ENCODE results near the gene DALRD3. TPM values are rescaled to one million over a fixed set of nuclear protein-coding genes. Genes with fewer than 3 reads are reported as not detected.

Gene DALRD3
- total RNA-seq, 8 experiments from 2014 or later = 13.9 to 56.7 (median 26.2) TPM

GRCh38 chr3:48996640-48997039 lies 21.7 kb downstream of the DALRD3 start:
- H3K4me3 ChIP-seq = no peak overlapping the region
- ATAC-seq (replicated peaks in 6 of 8) = no peak
- WGBS, 10 experiments = 80 to 100% (median 93%) methylated on average over 1 to 5 of the region's 8 CpGs; no CpG with 5 or more reads in 4 of the 10 experiments
- peak overlapping the region in 1 of 2 donors; percentile 45 for H3K27ac ChIP-seq
- peaks cover 38% of the 10 kb centered on the region in 2 donors for H3K4me1 ChIP-seq (replicated peaks in 1 of 2)
- in situ Hi-C loops (cut with MboI; ENCODE audit: low pct_unique_long_range_greater_than_20kb in 2 of 9, low sequenced_read_pairs in 9 of 9, unreplicated experiment in 9 of 9) = loop anchor here in 1 of 9 experiments (25.0 kb wide), 1 partner anchor 441 kb away; the partner anchor contains the start of gene NICN1

GRCh38 chr3:48993834-48994233 lies 24.5 kb downstream of the DALRD3 start:
- in situ Hi-C loops (cut with MboI; ENCODE audit: low pct_unique_long_range_greater_than_20kb in 2 of 9, low sequenced_read_pairs in 9 of 9, unreplicated experiment in 9 of 9) = loop anchor here in 1 of 9 experiments (25.0 kb wide), 1 partner anchor 443 kb away; the partner anchor contains the start of gene NICN1
- no peak overlapping the region for H3K27ac ChIP-seq
- ATAC-seq (replicated peaks in 6 of 8) = no peak
- H3K4me1 ChIP-seq (replicated peaks in 1 of 2) = peaks cover 37% of the 10 kb centered on the region in 2 donors
- no peak overlapping the region for H3K4me3 ChIP-seq

- 55 to 100% (median 84%) methylated on average over 1 to 4 of the region's 5 CpGs; no CpG with 5 or more reads in 2 of the 10 experiments for WGBS, 10 experiments
These were observed 26.4 kb downstream of the DALRD3 start for GRCh38 chr3:48991851-48992545.

GRCh38 chr3:48990636-48991469 lies 27.5 kb downstream of the DALRD3 start:
- peak; percentile 2 to 20 (median 10) for ATAC-seq (replicated peaks in 6 of 8)
- peak overlapping the region; percentile 50 to 90 (median 57) for H3K4me3 ChIP-seq
- peaks cover 17 to 22% of the 10 kb centered on the region in 2 donors for H3K4me1 ChIP-seq (replicated peaks in 1 of 2)
- WGBS, 10 experiments = 8 to 45% (median 24%) methylated on average over 1 to 14 of the region's 40 CpGs; no CpG with 5 or more reads in 3 of the 10 experiments
- in situ Hi-C loops (cut with MboI; ENCODE audit: low pct_unique_long_range_greater_than_20kb in 2 of 9, low sequenced_read_pairs in 9 of 9, unreplicated experiment in 9 of 9) = loop anchor here in 1 of 9 experiments (25.0 kb wide), 1 partner anchor 446 kb away; the partner anchor contains the start of gene NICN1
- peak overlapping the region; percentile 83 to 87 for H3K27ac ChIP-seq

More at GRCh38 chr3:48991851-48992545, 26.4 kb downstream of the DALRD3 start:
- no peak for ATAC-seq (replicated peaks in 6 of 8)
- Histone ChIP-seq H3K27ac (no peak overlapping the region), H3K4me1 (replicated peaks in 1 of 2) (peaks cover 22 to 25% of the 10 kb centered on the region in 2 donors), H3K4me3 (peak overlapping the region in 4 of 5 donors; percentile 50 to 90 (median 62))
- in situ Hi-C loops (cut with MboI; ENCODE audit: low pct_unique_long_range_greater_than_20kb in 2 of 9, low sequenced_read_pairs in 9 of 9, unreplicated experiment in 9 of 9) = loop anchor here in 1 of 9 experiments (25.0 kb wide), 1 partner anchor 445 kb away; the partner anchor contains the start of gene NICN1

- in situ Hi-C loops (cut with MboI; ENCODE audit: low pct_unique_long_range_greater_than_20kb in 2 of 9, low sequenced_read_pairs in 9 of 9, unreplicated experiment in 9 of 9) = loop anchor here in 2 of 9 experiments (10.0 to 25.0 kb wide), 2 partner anchors 447 to 455 kb away; partner anchors contain the start of gene NICN1 (in 1 of the 2)
- 0 to 3% (median 0%) methylated on average over 3 to 13 of the region's 91 CpGs; no CpG with 5 or more reads in 4 of the 10 experiments for whole genome bisulfite sequencing, 10 experiments
- Histone ChIP-seq H3K4me3 (peak within 1 kb of the TSS; percentile 50 to 90 (median 57)), H3K27ac (peak within 1 kb of the TSS; percentile 83 to 87), H3K4me1 (replicated peaks in 1 of 2) (peaks cover 17 to 22% of the 10 kb centered on the region in 2 donors)
- ATAC-seq (replicated peaks in 6 of 8) = peak; percentile 75 to 88 (median 86)
These were observed 28.4 kb downstream of the DALRD3 start, which contains the start of gene P4HTM for GRCh38 chr3:48989796-48990635. P4HTM (plus strand) TSS chr3:48990241; CDS start chr3:48990257, 16 bp downstream.

- peak in 3 of 8 experiments; percentile 18 to 26 (median 24) for ATAC-seq (replicated peaks in 6 of 8)
- Histone ChIP-seq H3K4me1 (replicated peaks in 1 of 2) (peaks cover 17 to 22% of the 10 kb centered on the region in 2 donors), H3K27ac (peak overlapping the region; percentile 83 to 87), H3K4me3 (peak overlapping the region; percentile 50 to 90 (median 57))
- in situ Hi-C loops (cut with MboI; ENCODE audit: low pct_unique_long_range_greater_than_20kb in 2 of 9, low sequenced_read_pairs in 9 of 9, unreplicated experiment in 9 of 9) = loop anchor here in 2 of 9 experiments (10.0 to 25.0 kb wide), 2 partner anchors 448 to 456 kb away; partner anchors contain the start of gene NICN1 (in 1 of the 2)
- 0 to 4% (median 0%) methylated on average over 1 to 7 of the region's 21 CpGs; no CpG with 5 or more reads in 7 of the 10 experiments for WGBS, 10 experiments
These were observed 29.1 kb downstream of the DALRD3 start for GRCh38 chr3:48989126-48989795.

- H3K27ac ChIP-seq = no peak overlapping the region
- in situ Hi-C loops (cut with MboI; ENCODE audit: low pct_unique_long_range_greater_than_20kb in 2 of 9, low sequenced_read_pairs in 9 of 9, unreplicated experiment in 9 of 9) = loop anchor here in 2 of 9 experiments (10.0 to 25.0 kb wide), 2 partner anchors 451 to 459 kb away; partner anchors contain the start of gene NICN1 (in 1 of the 2)
These were observed 32.5 kb downstream of the DALRD3 start for GRCh38 chr3:48985831-48986376.

GRCh38 chr3:48984663-48985062 lies 33.7 kb downstream of the DALRD3 start:
- ATAC-seq (replicated peaks in 6 of 8) = no peak
- no peak overlapping the region for H3K4me3 ChIP-seq
- H3K4me1 ChIP-seq (replicated peaks in 1 of 2) = peaks cover 8 to 10% of the 10 kb centered on the region in 2 donors
- H3K27ac ChIP-seq = no peak overlapping the region
- in situ Hi-C loops (cut with MboI; ENCODE audit: low pct_unique_long_range_greater_than_20kb in 2 of 9, low sequenced_read_pairs in 9 of 9, unreplicated experiment in 9 of 9) = loop anchor here in 2 of 9 experiments (10.0 to 25.0 kb wide), 2 partner anchors 453 to 460 kb away; partner anchors contain the start of gene NICN1 (in 1 of the 2)

More at GRCh38 chr3:48985831-48986376, 32.5 kb downstream of the DALRD3 start:
- ATAC-seq (replicated peaks in 6 of 8) = no peak
- WGBS, 10 experiments = 59 to 97% (median 88%) methylated on average over 1 to 5 of the region's 7 CpGs; no CpG with 5 or more reads in 3 of the 10 experiments
- Histone ChIP-seq H3K4me3 (no peak overlapping the region), H3K4me1 (replicated peaks in 1 of 2) (peaks cover 8 to 10% of the 10 kb centered on the region in 2 donors)

- H3K27ac ChIP-seq = no peak overlapping the region
- 90 to 100% (median 93%) methylated on average over 1 to 3 of the region's 4 CpGs; no CpG with 5 or more reads in 4 of the 10 experiments for WGBS, 10 experiments
- in situ Hi-C loops (cut with MboI; ENCODE audit: low pct_unique_long_range_greater_than_20kb in 2 of 9, low sequenced_read_pairs in 9 of 9, unreplicated experiment in 9 of 9) = loop anchor here in 2 of 9 experiments (10.0 to 25.0 kb wide), 2 partner anchors 454 to 462 kb away; partner anchors contain the start of gene NICN1 (in 1 of the 2)
- H3K4me1 ChIP-seq (replicated peaks in 1 of 2) = no peaks in the 10 kb centered on the region
- ATAC-seq (replicated peaks in 6 of 8) = no peak
- H3K4me3 ChIP-seq = no peak overlapping the region
These were observed 35.3 kb downstream of the DALRD3 start for GRCh38 chr3:48983096-48983495.

GRCh38 chr3:48982686-48983085 lies 35.7 kb downstream of the DALRD3 start:
- Histone ChIP-seq H3K4me1 (replicated peaks in 1 of 2) (no peaks in the 10 kb centered on the region), H3K4me3 (no peak overlapping the region), H3K27ac (no peak overlapping the region)
- WGBS, 10 experiments = 60 to 100% (median 88%) methylated on average over 1 to 4 of the region's 5 CpGs; no CpG with 5 or more reads in 6 of the 10 experiments
- ATAC-seq (replicated peaks in 6 of 8) = no peak
- in situ Hi-C loops (cut with MboI; ENCODE audit: low pct_unique_long_range_greater_than_20kb in 2 of 9, low sequenced_read_pairs in 9 of 9, unreplicated experiment in 9 of 9) = loop anchor here in 2 of 9 experiments (10.0 to 25.0 kb wide), 2 partner anchors 455 to 462 kb away; partner anchors contain the start of gene NICN1 (in 1 of the 2)

GRCh38 chr3:48982016-48982415 lies 36.4 kb downstream of the DALRD3 start:
- H3K27ac ChIP-seq = no peak overlapping the region
- no peak overlapping the region for H3K4me3 ChIP-seq
- H3K4me1 ChIP-seq (replicated peaks in 1 of 2) = no peaks in the 10 kb centered on the region
- in situ Hi-C loops (cut with MboI; ENCODE audit: low pct_unique_long_range_greater_than_20kb in 2 of 9, low sequenced_read_pairs in 9 of 9, unreplicated experiment in 9 of 9) = loop anchor here in 2 of 9 experiments (10.0 to 25.0 kb wide), 2 partner anchors 455 to 463 kb away; partner anchors contain the start of gene NICN1 (in 1 of the 2)
- ATAC-seq (replicated peaks in 6 of 8) = no peak
